Esophagus muscularis mucosa (tissue), 4 donors: ENCODE data around the gene DTD1.

Source experiments
- CTCF ChIP-seq, 3 experiments: fragments of 200-600 bp in 2 of 3; fragments of 450-650 bp in 1 of 3; sonication (generic) in 2 of 3; IDR thresholded peaks; one replicate each; pipeline ENCODE4 v1.5.1; 2017 to 2019; ENCODE audit warnings: antibody characterized with exemption in 3 of 3, mild to moderate bottlenecking in 2 of 3, moderate library complexity in 1 of 3
- EP300 ChIP-seq: sonication (generic); formaldehyde crosslinking; IDR thresholded peaks from one replicate; pipeline ENCODE4 v1.6.1; 2017; ENCODE audit warnings: antibody characterized with exemption
- POLR2A ChIP-seq: fragments of 450-650 bp; IDR thresholded peaks from one replicate; pipeline ENCODE4 v1.6.1; 2017; ENCODE audit warnings: antibody characterized with exemption, moderate library complexity, mild to moderate bottlenecking, low read depth
- POLR2AphosphoS5 ChIP-seq, 2 donors: sonication (generic); formaldehyde crosslinking; IDR thresholded peaks; one replicate each; pipeline ENCODE4 v1.6.1; 2017; ENCODE audit warnings: antibody characterized with exemption in 2 of 2

DNA sequence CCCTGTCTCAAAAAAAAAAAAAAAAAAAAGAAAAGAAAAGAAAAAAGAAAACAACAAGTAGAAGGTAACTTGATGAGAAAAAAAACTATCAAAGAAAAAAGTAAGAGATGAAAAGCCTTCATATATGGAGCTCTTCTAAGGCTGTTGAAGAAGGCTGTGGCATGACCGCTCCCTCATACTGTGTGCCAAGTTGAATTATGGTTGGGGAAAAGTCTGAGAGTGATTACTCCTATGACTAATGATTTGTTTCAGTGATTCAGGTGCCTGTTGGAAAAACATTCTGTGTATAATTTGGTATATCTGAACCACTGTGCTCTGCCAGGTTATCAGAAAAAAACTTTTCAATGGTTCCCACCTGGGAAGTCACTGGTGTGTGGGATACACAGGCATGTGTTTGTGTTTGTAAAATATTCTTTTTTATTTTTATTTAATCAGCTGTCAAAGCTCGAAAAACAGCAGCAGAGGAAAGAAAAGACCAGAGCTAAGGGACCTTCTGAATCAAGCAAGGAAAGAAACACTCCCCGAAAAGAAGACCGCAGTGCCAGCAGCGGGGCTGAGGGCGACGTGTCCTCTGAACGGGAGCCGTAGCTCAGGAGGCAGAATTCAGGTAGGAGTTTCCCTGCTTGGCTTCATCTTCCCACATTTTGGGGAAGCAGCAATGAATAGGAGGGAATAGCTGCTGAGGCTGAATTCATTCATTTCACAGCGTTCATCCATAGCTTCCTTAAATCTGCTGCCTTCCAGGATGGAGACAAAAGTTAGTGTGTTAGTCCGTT is 156.0 kb downstream of the DTD1 start:
- no peak for TF ChIP-seq CTCF (IDR thresholded peaks at IDR 0.05)
- no peak for TF ChIP-seq POLR2A
- no peak for TF ChIP-seq POLR2AphosphoS5 (IDR thresholded peaks at IDR 0.05)
- no peak for TF ChIP-seq EP300
